SKM-1 treated with dmso at 0.1 percent for 144 hours (cell line): ENCODE measurements around the gene PDGFB.

Source experiments
- DNase-seq: peaks from one replicate; lab custom pipeline; 2025; ENCODE audit not compliant: unreplicated experiment; lab: John Stamatoyannopoulos, UW

PDGFB gene

DNA sequence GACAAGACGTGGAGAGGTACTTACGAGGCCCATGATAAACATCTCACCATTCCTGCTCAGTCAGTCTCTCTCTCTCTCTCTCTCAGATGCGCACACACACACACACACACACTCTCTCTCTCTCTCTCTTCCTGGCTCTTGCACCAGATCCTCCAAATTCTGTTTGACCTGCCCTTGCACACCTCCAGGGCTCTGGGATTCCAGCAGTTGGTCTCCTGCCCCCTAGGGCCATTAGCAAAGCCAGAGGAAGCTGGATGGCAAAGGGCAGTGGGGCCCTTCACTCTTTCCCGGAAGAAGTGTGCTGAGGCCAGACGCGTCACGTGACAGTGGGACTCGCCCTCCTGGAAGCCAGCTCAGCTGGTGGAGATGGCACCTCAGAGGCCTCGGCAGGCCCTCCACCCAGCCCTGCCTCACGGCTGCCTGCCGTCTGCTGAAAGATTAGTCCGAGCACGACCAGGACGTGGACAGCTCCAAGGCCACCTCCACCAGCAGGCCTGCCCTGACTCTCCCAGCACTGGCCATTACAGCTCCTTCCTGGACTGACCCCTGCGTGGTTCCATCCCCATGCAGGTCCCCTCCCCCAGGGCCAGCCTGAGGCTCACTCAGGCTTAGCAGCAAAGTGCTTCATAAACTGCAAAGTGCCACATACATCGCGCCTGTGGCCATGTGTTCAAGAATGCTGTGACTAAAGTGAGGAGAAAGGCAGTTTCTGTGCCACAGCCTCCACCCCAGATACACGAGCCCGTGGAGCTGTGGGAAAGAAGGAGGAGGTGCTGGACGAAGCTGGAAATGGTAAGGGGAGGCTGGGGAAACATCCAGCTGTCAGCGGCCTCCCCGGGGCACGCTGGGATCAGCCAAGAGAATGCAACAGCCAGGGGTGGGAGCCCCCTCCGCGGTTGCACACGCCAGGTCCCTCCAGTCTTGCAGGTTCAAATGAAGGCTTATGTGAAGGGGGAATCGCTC, 3.7 kb downstream of the PDGFB start:
- no peak for DNase-seq

DNA sequence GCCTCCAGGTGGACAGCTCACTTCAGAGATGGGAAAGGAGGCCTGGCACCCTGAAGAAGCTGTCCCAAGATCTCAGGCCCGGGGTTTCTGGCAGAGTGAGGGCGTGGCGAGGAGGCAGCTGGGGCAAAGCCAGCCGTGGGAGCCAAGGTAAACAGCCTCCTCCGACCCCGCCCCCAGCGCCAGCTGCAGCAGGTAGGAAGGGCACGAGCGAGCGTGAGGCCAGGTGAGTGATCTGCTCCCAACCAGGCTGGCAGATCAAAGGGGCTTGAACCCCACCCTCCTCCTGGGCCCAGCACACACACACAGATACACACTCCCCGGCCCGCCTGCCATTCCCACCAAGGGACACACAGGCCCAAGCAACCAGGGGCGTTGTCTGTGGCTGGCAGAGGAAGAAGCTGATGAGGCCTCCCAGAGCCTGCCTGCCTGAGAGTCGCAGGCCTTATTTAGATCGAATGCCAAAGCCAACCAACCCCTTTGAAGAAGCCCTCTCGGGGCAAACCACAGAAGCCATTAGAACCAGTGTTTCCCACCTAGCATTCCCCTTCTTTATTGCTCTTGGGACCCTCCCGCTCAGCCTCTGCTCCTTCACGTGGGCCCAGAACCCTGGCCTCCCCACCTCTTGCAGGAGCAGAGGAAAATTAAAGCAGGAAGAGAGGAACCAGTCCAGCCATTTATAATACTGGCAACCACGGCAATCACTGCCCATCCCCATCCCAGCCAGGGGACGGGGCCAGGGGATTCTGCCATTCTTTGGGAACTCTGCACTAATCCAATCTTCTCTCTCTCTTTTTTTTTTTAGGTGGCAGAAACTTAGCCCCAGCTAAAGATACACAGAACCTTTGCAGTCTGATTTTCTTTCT, 5.0 kb downstream of the PDGFB start:
- no peak for DNase-seq

DNA sequence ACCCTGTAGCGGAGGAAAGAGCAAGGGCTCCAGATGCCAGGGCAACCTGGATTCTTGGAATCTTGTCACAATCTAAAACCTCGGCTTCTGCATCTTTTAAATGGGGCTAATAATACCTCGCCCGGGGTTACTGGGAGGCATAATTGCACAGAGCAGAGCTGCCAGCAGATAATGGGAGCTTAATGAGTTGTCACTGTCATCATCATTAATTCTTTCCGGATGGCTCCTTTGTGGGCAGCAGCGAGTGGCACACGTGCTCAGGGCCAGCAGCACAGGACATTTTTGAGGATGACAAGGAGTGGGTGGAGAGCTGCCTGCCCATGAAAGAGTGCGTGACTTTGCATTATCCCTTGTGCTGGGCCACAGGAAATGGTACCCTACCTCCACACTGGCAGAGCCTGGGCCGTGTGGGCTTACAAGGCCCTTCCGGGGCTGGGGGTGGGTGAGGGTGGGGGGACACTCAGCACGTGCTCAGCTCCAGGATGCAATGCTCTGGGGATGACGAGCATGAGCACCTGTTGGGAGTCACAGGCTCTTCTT, 5.7 kb downstream of the PDGFB start:
- no peak for DNase-seq

DNA sequence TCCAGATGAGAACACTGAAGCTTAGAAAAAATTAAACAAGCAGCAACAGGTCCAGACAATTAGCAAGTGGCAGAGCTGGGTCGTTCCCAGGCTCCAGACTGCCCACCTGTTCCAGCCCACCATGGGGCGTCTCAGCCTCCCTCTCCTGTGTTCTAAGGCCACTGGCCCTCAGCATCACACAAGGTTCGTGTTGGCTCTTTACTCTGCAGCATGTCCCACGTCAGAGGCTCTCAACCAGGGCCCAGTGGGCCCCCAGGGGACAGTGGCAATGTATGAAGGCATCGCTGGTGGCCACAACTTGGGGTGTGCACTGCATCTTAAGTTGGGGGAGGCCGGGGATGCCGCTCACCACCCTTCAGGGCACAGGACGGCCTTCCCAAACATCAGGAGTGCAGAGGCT, 6.2 kb downstream of the PDGFB start:
- DNase-seq, result no peak

DNA sequence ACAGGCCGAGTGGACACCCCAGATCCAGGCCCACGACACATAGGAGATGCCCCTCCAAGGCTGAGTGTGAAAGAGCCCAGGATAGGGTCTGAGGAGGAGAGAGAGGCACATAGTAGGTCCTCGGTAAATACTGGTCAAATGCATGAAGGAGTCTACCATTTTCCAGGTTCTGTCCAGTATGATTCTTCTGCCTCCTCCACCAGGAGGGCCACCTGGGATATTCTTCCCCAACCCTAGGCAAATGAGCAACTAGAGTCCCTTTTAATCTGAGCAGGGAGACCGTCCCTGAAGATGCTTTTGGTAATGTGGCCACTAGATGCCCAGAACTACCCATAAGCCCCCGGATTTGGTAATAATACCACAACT, 6.7 kb downstream of the PDGFB start:
- no peak for DNase-seq

DNA sequence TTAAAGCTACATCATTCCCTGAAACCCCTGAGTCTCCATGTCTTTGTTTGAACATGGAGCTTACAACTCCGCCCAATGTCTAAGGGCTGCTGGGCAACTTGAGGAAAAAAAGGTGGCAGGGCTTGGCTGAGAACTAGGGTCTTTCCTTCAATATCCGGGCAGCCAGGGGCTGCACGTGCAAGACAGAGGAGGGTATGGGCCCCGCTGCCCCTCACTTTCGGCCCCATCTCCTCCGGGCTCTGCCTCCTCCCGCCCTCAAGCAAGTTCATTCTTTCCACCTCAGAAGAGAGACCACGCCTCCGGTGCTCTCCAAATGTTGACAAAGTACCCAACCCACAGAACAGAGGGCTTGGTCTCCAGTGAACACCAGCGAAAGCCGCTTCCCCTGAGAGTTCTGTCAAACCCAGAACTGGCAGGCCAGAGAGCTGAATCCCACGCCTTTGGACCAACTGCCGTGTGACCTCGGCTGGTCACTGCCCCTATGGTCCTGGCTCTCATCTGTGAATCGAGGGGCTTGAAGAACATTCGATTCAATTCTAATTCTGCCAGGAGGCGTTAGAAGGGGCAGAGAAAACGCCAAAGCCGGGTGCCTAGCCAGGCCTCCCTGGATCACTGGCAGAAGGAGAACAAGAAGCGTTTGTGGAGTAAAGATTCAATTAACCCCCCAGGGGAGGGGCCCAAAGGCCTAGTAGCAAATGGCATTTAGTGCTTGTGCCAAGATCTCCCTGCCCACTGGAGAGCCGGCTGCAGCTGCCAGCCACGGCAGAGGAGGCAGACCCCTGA, 7.3 kb downstream of the PDGFB start:
- no peak for DNase-seq

DNA sequence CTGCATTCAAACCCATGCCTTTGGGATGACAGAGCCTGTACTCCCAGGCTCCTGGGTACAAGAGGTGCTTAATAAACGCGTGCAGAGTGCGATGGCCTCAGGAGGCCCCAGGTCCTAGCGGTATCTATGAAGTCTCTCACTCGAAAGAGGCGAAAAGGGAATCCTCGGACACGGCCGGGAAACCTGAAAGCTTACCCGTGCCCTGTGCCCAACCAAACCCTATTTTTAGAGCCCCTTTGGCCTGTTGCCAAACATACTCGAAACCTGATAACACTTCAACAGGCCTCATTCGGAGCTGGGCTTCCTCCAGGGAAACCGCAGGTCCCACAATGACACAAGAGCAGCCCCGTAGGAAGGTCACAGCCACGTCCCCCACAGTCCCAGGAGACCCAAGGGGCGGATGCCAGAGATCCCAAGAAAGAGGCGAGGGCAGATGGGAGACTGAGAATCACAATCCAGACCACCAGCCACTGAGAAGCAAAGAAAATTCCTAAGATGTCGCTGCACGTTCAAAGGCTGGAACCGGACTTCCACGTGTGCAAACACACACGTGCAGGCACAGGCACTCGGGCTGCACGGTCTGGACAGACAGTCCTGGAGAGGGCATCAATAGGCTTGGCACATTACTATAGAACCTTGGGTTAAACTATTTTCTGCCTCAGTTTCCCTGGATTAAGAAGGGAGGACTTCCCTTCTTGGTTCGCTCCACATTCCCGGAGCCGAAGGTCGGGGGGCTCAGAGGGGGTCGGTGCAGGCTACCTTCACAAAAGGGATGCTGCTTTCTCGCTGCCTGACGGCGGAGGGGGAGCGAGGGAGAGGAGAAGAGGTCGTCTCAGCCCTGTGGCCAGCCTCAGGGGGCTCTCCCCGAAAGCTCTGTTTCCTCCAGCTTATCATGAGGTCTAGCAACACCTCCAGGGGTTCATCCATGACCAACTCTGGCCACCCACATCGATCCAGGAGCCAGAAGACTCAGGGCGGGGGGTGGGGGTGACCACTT, 8.2 kb downstream of the PDGFB start:
- DNase-seq, result peak; percentile 25

DNA sequence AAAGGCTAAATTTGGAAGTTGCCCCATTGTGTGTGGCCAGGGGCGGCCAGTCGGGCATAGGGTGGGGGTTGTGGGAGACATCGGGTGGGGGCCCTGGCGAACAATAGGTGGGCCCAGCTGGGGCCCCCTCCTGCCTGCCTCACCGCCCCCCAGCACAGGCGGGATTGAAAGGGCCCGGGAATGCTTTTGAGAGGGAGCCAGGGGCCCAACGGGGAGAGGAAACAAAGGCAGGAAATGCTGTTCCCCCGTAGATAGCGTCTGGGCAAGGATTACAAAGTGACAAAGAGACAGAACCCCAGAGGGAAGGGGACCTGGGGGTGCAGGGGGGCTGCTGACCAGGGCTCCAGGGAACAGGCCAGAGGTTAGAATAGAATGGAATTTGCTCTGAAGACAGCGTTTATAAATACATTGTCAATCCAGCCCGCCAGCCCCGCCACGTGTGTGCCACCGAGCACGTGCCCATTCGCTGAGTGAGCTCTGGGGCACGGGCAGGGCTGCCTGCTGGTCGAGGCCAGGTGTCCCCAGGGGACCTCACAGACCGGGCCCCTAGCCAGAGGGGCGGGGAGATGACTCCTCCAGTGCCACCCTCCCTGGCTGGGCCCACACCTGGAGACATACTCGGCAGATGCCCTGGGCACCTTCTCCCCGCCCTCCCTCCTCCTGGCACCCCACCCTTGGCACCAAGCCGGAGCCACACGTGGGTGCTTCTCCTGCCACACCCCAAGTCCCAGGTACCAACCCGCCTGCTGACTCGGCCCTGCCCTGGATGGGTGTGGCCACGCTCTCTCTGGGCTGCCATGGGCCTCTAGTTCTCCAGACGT, 9.7 kb downstream of the PDGFB start:
- no peak for DNase-seq

DNA sequence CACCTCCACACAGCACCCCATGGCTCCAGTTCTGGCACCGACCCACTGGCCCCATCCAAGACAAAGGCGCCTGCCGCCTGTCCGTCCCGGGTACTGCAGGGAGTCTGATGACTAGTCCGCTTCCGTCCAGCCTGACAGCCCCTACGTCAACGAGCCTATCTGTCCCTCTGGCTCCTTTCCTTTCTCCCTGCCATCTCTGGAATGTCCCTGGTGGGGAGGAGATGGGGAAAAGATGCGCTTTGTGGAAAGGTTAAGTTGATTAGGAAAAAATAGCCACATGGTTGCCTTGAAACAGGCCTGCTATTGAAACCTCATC, 10.4 kb downstream of the PDGFB start:
- no peak for DNase-seq

DNA sequence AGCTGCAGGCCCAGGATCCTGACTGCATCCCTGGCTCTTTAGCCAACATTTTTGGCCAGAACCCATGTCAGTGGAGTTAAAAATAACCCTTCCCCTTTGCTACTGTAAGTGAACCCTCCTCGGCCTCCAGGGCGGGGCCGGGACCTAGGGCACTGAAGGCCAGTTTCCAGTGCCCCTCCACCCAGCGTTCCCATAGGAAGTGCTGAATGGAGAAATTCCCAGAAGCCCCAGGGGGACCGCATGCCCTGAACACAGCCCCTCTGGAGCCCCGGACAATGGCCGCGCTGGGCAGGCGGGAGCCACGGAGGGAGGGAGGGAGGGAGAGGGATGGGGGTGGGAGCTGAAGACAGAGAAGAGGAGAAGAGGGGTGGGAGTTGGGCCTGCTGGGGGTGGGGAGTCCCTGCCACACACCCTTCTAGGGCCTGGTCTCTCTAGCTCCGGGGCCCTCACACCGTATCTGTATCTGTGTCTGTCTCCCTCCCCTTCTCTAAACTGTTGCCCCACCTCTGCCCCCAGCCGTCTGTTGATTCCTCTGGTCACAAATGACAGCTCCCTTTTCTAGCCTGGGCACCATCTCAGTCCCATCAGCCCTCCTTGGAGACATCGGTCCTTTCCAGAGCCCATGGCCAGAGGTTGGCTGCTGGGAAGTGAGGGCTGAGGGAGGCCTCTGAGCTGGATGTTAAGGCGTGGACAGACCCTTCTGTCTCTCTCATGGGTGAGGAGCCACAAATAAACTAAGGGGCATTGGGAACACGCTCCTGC, 10.9 kb downstream of the PDGFB start:
- DNase-seq, result no peak

DNA sequence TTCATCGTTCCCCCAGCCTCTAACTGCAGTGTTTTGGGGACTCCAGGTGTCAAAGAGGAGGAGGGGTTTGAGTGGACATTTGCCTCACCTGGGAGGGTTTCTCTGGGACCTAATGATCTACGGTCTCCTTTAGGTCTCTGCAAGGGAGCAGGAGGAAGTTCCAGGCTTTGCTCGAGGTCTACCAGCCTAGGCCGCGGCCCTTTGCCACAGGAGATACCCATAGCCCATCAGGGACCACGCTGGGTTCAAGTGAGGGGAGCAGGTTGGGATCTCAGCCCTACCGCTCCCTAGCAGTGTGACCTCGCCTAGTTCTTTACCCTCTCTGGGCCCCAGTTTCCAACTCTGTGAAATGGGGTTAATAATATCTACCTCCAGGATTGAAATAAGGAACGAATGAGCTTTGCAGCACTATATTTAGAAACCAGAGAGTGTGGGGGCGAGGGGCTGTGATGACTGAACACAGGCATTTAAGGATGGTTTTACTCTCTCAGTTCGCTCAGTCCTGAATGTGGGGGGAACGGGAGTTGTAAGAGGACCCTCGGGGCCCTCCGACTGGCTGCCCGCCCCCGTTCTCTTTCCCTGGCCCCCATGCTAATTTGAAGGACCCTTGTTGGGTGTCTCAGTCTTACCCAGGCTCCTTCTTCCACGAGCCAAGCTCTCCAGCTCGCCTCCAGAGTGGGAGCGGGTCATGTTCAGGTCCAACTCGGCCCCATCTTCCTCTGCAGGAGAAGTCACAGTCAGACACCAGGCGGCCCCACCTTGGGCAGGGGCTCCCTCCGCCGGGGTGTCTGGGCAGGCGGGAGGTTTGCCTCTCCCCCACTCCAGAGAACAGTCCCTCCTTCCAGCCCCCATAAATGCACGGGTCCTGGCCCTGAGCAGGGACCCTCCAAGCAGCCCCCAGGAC, 11.7 kb downstream of the PDGFB start:
- DNase-seq, result no peak

DNA sequence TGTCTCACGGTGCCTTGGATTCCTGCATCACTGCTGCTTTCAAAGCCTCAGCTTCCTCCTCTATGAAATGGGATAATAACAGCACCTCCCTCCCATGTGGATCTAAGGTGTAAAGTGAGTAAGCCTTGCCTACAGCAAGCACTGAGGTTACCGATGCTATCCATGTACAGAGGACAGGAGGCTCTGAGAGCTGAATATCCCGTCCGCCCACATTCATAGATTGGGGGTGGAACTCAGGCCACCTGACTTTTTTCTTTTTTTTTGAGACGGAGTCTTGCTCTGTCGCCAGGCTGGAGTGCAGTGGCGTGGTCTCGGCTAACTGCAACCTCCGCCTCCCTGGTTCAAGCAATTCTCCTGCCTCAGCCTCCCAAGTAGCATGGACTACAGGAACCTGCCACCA, 12.5 kb downstream of the PDGFB start:
- no peak for DNase-seq

DNA sequence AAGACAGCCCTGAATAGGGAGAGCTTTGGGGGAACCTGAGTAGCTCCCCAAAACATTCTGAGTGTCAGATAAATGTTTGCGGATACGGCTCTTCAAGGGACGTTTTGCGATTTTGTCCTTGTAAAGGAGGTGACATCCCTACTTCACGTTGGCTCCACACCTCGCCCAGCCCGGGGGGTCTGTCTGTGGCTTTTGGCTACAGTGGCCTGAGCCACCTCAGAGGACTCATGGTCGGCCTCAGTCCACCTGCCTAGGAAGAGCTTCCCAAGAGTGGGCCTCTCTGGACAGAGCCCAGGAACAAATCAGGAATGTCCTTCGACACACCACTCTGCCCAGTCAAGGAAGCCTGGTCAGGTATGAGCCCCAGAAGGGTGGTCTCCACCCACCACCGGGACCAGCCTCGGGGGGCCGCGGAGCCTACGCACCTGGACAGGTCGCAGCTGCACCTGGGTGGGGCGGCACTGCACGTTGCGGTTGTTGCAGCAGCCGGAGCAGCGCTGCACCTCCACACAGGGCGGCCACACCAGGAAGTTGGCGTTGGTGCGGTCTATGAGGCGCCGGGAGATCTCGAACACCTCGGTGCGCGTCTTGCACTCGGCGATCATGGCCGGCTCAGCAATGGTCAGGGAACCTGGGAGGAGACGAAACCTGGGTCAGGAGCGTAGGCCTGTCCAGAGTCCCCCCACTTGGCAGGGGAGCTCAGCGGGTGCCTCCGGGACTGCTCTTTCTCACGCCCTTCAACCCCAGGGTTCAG, 13.4 kb downstream of the PDGFB start:
- DNase-seq, result no peak

DNA sequence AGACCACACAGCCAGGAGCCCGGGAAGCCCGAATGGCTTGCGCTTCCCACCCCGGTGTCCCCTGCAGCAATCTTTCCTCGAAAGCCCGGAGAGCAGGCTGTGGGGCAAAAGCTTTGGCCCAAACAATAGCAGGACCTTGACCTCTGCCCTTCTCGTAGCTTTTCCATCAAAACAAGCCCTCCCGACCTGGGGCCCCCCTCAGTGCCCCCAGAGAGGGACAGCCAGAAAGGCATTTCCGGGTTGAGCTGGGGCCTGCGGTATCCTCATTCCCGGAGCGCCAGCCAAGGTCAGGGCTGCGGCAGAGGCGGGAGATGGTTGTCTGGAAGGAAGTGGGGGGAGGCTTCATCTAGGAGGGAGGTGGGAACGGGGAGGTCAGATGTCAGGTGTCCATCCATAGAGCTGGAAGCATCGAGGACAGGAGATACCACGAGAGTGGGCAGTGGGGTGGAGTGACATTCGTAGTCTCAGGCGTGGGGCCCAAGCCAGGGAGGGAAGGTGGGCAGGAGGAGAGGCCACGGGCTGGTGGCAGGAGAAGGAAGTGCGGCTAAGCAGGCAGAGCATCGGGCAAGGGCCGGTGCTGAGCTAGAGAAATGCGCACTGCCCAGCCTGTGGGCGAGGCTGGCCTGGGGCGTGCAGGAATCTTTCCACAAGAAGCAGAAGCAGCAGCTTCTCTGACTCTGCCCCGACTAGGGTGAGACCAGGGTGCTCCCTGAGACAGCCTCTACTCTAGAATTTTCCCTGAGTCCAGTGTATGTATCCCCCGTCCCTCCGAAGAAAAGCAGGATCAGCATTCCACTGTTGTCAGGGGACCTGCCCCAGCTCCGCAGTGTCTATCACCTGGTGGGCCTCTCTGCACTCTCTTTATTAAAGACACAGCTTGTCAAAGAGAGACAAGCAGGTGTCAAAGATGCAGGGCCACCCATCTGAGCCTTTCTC, 14.3 kb downstream of the PDGFB start:
- no peak for DNase-seq

DNA sequence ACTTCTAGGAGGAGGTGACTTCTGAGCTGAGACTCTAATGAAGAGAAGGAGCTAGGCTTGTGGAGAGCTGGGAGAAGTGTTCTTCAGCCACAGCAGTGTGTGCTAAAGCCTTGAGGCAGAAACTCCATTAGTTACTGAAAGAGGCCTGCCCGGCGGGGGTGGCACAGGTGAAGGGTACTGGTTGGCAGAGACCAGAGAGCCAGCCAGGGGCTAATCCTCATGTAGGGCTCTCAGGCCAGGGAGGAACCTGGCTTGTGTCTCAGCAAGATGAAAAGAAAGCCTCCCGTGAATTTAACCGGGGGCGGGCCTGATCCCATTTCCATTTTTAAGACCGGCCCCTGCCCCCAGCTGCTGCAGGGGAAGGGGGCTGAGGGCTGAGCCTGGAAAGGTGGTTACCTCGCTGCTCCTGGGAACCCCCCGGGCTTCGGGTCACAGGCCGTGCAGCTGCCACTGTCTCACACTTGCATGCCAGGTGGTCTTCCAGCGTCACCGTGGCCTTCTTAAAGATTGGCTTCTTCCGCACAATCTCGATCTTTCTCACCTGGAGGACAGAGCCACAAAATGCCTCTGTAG, 15.0 kb downstream of the PDGFB start:
- DNase-seq, result no peak
